Gastrocnemius medialis (tissue), 4 donors: ENCODE results near the gene SPIB. TPM values are rescaled to one million over a fixed set of nuclear protein-coding genes. Genes with fewer than 3 reads are reported as not detected.

Experiments
- ATAC-seq, 2 donors: fragments of 150-250 bp; one replicate each; pipeline ENCODE4 v1.9.1; 2016
- DNase-seq, 2 donors: peaks; one replicate each; pipeline ENCODE4 v3.0.0-alpha.2; 2019
- H3K27ac ChIP-seq, 4 donors: fragments of 200-600 bp; sonication (generic); 1 replicate in 1 of 4; 2 replicates in 3 of 4; pipeline ENCODE4 v1.5.1; 2016 to 2018; ENCODE audit warnings: mild to moderate bottlenecking in 2 of 4, moderate library complexity in 1 of 4
- H3K27me3 ChIP-seq, 3 donors: fragments of 200-600 bp; sonication (generic) in 2 of 3; 1 replicate in 1 of 3; 2 replicates in 2 of 3; pipeline versions ENCODE4 v1.5.1 to v1.6.0; 2016 to 2019; ENCODE audit warnings: mild to moderate bottlenecking in 1 of 3, moderate library complexity in 1 of 3
- H3K36me3 ChIP-seq, 2 donors: fragments of 200-600 bp; sonication (generic) in 1 of 2; one replicate each; pipeline ENCODE4 v1.5.1; 2017 to 2018
- H3K4me1 ChIP-seq, 2 donors: fragments of 200-600 bp; sonication (generic) in 1 of 2; one replicate each; pipeline ENCODE4 v1.5.1; 2016 to 2017; ENCODE audit warnings: mild to moderate bottlenecking in 2 of 2
- H3K4me3 ChIP-seq, 4 donors: fragments of 200-600 bp; sonication (generic) in 3 of 4; 1 replicate in 1 of 4; 2 replicates in 3 of 4; pipeline ENCODE4 v1.5.1; 2016 to 2019; ENCODE audit warnings: mild to moderate bottlenecking in 2 of 4
- H3K9me3 ChIP-seq, 3 donors: fragments of 200-600 bp; sonication (generic) in 2 of 3; 1 replicate in 1 of 3; 2 replicates in 2 of 3; pipeline ENCODE4 v1.5.1; 2016 to 2019
- POLR2A ChIP-seq, 2 donors: fragments of 450-650 bp; IDR thresholded peaks; one replicate each; pipeline ENCODE4 v1.6.1; 2017; ENCODE audit warnings: antibody characterized with exemption in 2 of 2, mild to moderate bottlenecking in 2 of 2, moderate library complexity in 2 of 2
- in situ Hi-C, 4 donors: fragments of 200-750 bp; cut with MboI; loops; one replicate each; pipeline versions ENCODE4 v1.15.0 to v1.8.0; 2017; ENCODE audit warnings: low sequenced_read_pairs in 4 of 4
- intact Hi-C: fragments of 100-400 bp; cut with DNase I; formaldehyde crosslinking; loops from one replicate; pipeline ENCODE4 v1.15.1; 2023; ENCODE audit warnings: low total_unique reads
- total RNA-seq, 4 donors: library from RNA; depleted of rRNA; stranded (reverse); fragments of >200 nt; gene quantifications; one replicate each; pipeline versions ENCODE4 v1.1.0 to v1.2.3, GENCODE V29; 2016
- TF ChIP-seq, protein P1 (sequence below), 5 experiments: fragments of 450-650 bp in 3 of 5; fragments of 200-600 bp in 2 of 5; sonication (generic) in 2 of 5; IDR thresholded peaks in 4 of 5; conservative IDR thresholded peaks in 1 of 5; 1 replicate in 4 of 5; 2 replicates in 1 of 5; pipeline ENCODE4 v1.5.1; 2016 to 2019; ENCODE audit warnings: antibody characterized with exemption in 5 of 5, mild to moderate bottlenecking in 3 of 5, moderate library complexity in 3 of 5

Gene SPIB
- total RNA-seq, 4 donors from 2014 or later, result 0.15 TPM; not detected in 3

DNA sequence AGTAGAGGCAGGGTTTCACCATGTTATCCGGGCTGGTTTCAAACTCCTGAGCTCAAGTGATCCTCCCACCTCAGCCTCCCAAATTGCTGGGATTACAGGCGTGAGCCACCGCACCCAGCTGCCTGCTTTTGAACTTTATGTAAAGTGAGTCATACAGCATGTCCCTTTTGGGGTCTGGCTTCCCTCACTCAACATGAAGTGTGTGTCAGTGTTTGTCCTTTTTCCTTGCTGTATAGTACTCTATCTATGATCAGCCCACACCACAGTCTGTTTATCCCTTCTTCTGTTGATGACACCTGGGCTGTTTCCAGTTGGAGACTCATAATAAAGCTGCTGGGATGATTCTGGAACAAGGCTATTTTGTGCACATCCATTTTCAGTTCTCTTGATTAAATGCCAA lies 2.1 kb downstream of the SPIB start:
- ATAC-seq, result no peak
- Histone ChIP-seq H3K27ac (no peak overlapping the region), H3K4me1 (peaks cover 0 to 8% of the 10 kb centered on the region in 2 donors), H3K36me3 (no peaks in the 10 kb centered on the region), H3K27me3 (peaks cover 2 to 22% (median 11%) of the 10 kb centered on the region in 3 donors), H3K9me3 (no peaks in the 10 kb centered on the region), H3K4me3 (no peak overlapping the region)
- intact Hi-C loops, result no loop called here
- no peak for TF ChIP-seq POLR2A (IDR thresholded peaks at IDR 0.05)
- TF ChIP-seq, protein P1, sequence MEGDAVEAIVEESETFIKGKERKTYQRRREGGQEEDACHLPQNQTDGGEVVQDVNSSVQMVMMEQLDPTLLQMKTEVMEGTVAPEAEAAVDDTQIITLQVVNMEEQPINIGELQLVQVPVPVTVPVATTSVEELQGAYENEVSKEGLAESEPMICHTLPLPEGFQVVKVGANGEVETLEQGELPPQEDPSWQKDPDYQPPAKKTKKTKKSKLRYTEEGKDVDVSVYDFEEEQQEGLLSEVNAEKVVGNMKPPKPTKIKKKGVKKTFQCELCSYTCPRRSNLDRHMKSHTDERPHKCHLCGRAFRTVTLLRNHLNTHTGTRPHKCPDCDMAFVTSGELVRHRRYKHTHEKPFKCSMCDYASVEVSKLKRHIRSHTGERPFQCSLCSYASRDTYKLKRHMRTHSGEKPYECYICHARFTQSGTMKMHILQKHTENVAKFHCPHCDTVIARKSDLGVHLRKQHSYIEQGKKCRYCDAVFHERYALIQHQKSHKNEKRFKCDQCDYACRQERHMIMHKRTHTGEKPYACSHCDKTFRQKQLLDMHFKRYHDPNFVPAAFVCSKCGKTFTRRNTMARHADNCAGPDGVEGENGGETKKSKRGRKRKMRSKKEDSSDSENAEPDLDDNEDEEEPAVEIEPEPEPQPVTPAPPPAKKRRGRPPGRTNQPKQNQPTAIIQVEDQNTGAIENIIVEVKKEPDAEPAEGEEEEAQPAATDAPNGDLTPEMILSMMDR (IDR thresholded peaks at IDR 0.05 in 4 of 5, conservative IDR thresholded peaks at IDR 0.05 in 1 of 5), result no peak
- no peak for DNase-seq
- in situ Hi-C loops, result no loop called here

DNA sequence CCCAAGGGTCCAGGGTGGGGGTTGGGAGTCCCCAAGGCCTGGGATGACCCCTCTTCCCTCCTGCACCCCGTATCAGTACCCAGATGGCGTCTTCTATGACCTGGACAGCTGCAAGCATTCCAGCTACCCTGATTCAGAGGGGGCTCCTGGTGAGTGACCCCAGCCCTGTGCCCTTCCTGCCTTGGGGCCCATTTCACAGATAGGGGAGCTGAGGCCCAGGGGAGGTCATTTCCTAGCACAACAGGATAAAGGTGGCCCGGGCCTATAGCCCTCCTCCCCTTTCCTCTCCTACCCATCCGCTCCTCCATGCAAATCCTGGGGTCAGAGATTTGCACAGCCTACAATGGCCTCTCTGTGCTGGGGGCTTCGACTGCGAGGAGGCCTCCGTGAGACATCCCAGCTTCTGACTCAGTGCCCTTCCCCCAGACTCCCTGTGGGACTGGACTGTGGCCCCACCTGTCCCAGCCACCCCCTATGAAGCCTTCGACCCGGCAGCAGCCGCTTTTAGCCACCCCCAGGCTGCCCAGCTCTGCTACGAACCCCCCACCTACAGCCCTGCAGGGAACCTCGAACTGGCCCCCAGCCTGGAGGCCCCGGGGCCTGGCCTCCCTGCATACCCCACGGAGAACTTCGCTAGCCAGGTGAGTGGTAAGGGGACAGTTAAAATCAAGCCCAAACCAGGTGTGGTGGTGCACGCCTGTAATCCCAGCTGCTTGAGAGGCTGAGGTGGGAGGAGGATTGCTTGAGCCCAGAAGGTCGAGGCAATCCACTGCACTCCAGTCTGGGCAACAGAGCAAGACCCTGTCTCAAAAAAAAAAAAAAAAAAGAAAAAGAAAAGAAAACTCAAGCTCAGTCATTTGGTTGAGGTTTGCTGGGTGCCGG lies 3.9 kb downstream of the SPIB start:
- H3K27me3 ChIP-seq, result peaks cover 2 to 22% (median 11%) of the 10 kb centered on the region in 3 donors
- no peaks in the 10 kb centered on the region for H3K36me3 ChIP-seq
- TF ChIP-seq, protein P1 (IDR thresholded peaks at IDR 0.05 in 4 of 5, conservative IDR thresholded peaks at IDR 0.05 in 1 of 5), result no peak
- TF ChIP-seq POLR2A (IDR thresholded peaks at IDR 0.05), result no peak
- no peak overlapping the region for H3K4me3 ChIP-seq
- H3K9me3 ChIP-seq, result no peaks in the 10 kb centered on the region
- in situ Hi-C loops (no loop called here), intact Hi-C loops (no loop called here)
- peaks cover 0 to 8% of the 10 kb centered on the region in 2 donors for H3K4me1 ChIP-seq
- DNase-seq, result no peak
- no peak overlapping the region for H3K27ac ChIP-seq
- no peak for ATAC-seq

DNA sequence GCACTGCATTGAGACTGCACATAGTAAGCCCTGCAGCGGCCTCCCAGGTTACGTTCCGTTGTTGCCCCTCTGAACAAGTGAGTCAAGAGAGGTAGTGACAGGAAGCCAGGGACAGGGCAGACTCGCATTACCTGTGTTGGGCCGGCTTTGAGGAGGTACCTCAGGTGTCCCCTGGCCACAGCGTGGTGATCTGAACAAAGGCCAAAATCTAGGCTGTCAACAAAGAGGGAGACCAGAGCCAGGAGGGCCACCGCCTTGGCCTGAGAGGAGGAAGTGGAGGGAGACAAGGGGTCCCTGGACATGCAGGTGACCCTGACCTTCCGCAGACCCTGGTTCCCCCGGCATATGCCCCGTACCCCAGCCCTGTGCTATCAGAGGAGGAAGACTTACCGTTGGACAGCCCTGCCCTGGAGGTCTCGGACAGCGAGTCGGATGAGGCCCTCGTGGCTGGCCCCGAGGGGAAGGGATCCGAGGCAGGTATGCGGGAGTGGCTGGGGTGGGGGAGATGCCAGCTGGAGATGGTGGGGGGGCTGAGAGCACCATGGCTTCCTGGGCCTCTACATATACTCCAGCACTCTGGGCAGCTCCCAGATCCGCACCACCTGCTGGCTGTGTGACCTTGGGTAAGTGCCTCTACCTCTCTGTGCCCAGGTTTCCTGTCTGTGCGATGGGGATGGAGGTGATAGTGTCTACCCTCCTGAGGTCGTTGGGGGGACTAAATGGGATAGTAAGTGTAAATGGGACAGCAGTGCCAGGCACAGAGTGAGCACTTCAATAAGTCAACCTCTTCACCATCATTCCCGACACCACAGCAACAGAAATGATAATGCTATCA lies 4.8 kb downstream of the SPIB start:
- ATAC-seq, result no peak
- in situ Hi-C loops, result no loop called here
- no peak for TF ChIP-seq POLR2A (IDR thresholded peaks at IDR 0.05)
- TF ChIP-seq, protein P1 (IDR thresholded peaks at IDR 0.05 in 4 of 5, conservative IDR thresholded peaks at IDR 0.05 in 1 of 5), result no peak

DNA sequence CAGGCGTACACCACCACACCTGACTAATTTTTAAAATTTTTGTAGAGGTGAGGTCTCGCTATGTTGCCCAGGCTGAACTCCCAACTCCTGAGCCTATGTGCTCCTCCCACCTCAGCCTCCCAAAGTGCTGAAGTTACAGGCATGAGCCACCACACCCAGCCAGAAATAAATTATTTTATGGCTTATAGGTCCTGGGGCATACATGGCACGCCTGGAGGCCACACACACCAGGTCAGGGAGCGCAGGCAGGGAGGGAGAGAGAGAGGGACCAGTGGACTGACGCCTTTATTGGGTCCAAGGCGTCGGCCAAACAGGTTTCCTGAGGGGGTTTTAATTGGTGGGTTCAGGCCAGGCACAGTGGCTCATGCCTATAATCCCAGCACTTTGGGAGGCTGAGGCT lies 6.8 kb downstream of the SPIB start:
- DNase-seq (no peak), ATAC-seq (no peak)
- in situ Hi-C loops, result no loop called here

More for the DNA sequence above, 4.8 kb downstream of the SPIB start:
- no peaks in the 10 kb centered on the region for H3K9me3 ChIP-seq
- no peaks in the 10 kb centered on the region for H3K36me3 ChIP-seq
- peaks cover 0 to 11% of the 10 kb centered on the region in 2 donors for H3K4me1 ChIP-seq
- no peak overlapping the region for H3K4me3 ChIP-seq
- intact Hi-C loops, result no loop called here
- H3K27ac ChIP-seq, result no peak overlapping the region
- H3K27me3 ChIP-seq, result peaks cover 2 to 21% (median 7%) of the 10 kb centered on the region in 3 donors
- DNase-seq, result no peak

More for the DNA sequence above, 6.8 kb downstream of the SPIB start:
- peaks cover 0 to 5% (median 2%) of the 10 kb centered on the region in 3 donors for H3K27me3 ChIP-seq
- TF ChIP-seq, protein P1 (IDR thresholded peaks at IDR 0.05 in 4 of 5, conservative IDR thresholded peaks at IDR 0.05 in 1 of 5), result no peak
- TF ChIP-seq POLR2A (IDR thresholded peaks at IDR 0.05), result no peak
- no peaks in the 10 kb centered on the region for H3K36me3 ChIP-seq
- no peaks in the 10 kb centered on the region for H3K9me3 ChIP-seq
- intact Hi-C loops, result no loop called here
- no peak overlapping the region for H3K27ac ChIP-seq
- no peak overlapping the region for H3K4me3 ChIP-seq
- peaks cover 0 to 7% of the 10 kb centered on the region in 2 donors for H3K4me1 ChIP-seq
